ENCODE results near the gene PCMT1. TPM values are rescaled to one million over a fixed set of nuclear protein-coding genes. Genes with fewer than 3 reads are reported as not detected.

Gene PCMT1
- total and polyA plus RNA-seq, 2 of the 13 experiments (the other 11 are each of a cell fraction or from before 2014, with no cell fraction given) = 112 to 169 TPM

DNA sequence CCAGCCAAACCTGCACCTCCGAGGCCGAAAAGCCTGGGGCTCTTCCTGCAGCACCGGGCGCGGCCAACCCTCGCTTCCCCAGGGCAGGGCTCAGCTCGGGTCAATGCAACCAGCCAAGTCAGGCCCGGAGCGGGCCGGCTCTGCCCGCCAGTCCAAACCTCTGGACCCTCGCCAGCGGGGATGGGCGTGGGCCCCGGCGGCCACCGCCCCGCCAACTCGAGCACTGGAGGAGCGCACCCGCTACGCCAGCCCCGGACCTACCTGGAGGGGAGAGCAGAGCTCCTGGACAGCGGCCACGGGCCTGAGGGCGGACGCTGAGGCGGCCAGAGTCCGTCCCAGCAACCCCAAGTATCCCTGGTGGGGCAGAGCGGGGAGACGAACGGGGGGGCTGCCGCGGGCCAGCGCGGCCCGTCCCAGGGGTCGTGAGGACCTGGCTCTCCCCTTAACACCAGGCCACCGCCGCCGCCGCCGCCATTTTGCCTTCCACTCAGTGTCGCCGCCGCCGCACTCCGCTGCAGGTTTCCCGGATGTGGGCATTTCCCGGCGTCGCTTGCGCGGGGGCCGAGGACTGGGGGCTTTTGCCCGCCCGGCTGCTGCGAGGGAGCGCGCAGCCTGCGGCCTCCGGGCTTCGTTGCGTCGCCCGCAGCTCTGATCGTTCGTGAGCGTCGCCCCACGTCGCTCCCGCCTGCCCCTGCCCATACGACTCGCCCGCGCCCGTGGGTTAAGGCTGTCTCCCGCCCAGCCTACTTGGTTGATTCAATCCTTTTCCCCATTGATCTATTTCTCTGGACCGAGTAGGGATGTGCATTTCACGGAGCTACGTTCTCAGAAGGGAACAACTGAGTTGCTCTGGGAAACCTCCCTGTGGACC, 31.7 kb upstream of the PCMT1 start, which contains the start of gene LATS1 (continued):
- TF ChIP-seq, protein P1, sequence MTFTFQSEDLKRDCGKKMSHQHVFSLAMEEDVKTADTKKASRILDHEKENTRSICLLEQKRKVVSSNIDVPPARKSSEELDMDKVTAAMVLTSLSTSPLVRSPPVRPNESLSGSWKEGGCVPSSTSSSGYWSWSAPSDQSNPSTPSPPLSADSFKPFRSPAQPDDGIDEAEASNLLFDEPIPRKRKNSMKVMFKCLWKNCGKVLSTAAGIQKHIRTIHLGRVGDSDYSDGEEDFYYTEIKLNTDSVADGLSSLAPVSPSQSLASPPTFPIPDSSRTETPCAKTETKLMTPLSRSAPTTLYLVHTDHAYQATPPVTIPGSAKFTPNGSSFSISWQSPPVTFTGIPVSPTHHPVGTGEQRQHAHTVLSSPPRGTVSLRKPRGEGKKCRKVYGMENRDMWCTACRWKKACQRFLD (CRISPR knock-in tag; IDR thresholded peaks at IDR 0.05; ENCODE audit: borderline replicate concordance) = peak; percentile 96
- TF ChIP-seq SP2 (CRISPR knock-in tag; IDR thresholded peaks at IDR 0.05) (peak; percentile 38), DMAP1 (CRISPR knock-in tag; IDR thresholded peaks at IDR 0.05) (peak; percentile 96), DPF2 (CRISPR knock-in tag; IDR thresholded peaks at IDR 0.05; ENCODE audit: borderline replicate concordance, low read depth) (peak; percentile 23; the same call in 1 of the 2 replicates), SMC3 (IDR thresholded peaks at IDR 0.05; ENCODE audit: low read length) (no peak), STAG1 (CRISPR knock-in tag; IDR thresholded peaks at IDR 0.05) (0 out of 2 replicates have a peak, but pooled peaks have one; percentile 15), ATF7 (IDR thresholded peaks at IDR 0.05) (no peak), ATF7 (CRISPR knock-in tag; IDR thresholded peaks at IDR 0.05) (no peak; the same call in 1 of the 2 replicates), ARNTL (CRISPR knock-in tag; IDR thresholded peaks at IDR 0.05) (peak; percentile 78; the same call in 1 of the 2 replicates), ZIK1 (CRISPR knock-in tag; IDR thresholded peaks at IDR 0.05; ENCODE audit: borderline replicate concordance, low read depth) (peak; percentile 96), HNRNPUL1 (IDR thresholded peaks at IDR 0.05; ENCODE audit: low read depth, low read length) (peak; percentile 88; the same call in 1 of the 2 replicates), ZNF589 (CRISPR knock-in tag; conservative IDR thresholded peaks at IDR 0.05) (0 out of 2 replicates have a peak, but pooled peaks have one; percentile 74), KDM3A (CRISPR knock-in tag; IDR thresholded peaks at IDR 0.05; ENCODE audit: low read depth) (peak; percentile 97), ZBTB38 (CRISPR knock-in tag; IDR thresholded peaks at IDR 0.05) (peak; percentile 79), ZZZ3 (CRISPR knock-in tag; IDR thresholded peaks at IDR 0.05; ENCODE audit: borderline replicate concordance) (peak; percentile 96), ARNT (IDR thresholded peaks at IDR 0.05) (no peak), XRCC5 (optimal IDR thresholded peaks at IDR 0.05; ENCODE audit: low read length) (peak; percentile 59), MEIS1 (CRISPR knock-in tag; IDR thresholded peaks at IDR 0.05; ENCODE audit: borderline replicate concordance) (peak; percentile 98), TCF7L2 (IDR thresholded peaks at IDR 0.05; ENCODE audit: low read depth, low read length) (no peak), TOE1 (CRISPR knock-in tag; IDR thresholded peaks at IDR 0.05) (peak; percentile 66; the same call in 1 of the 2 replicates), ZNF354B (CRISPR knock-in tag; IDR thresholded peaks at IDR 0.05) (no peak)
- TF ChIP-seq, protein P2, sequence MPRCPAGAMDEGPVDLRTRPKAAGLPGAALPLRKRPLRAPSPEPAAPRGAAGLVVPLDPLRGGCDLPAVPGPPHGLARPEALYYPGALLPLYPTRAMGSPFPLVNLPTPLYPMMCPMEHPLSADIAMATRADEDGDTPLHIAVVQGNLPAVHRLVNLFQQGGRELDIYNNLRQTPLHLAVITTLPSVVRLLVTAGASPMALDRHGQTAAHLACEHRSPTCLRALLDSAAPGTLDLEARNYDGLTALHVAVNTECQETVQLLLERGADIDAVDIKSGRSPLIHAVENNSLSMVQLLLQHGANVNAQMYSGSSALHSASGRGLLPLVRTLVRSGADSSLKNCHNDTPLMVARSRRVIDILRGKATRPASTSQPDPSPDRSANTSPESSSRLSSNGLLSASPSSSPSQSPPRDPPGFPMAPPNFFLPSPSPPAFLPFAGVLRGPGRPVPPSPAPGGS (CRISPR knock-in tag; IDR thresholded peaks at IDR 0.05) = peak; percentile 97
- TF ChIP-seq, protein P3, sequence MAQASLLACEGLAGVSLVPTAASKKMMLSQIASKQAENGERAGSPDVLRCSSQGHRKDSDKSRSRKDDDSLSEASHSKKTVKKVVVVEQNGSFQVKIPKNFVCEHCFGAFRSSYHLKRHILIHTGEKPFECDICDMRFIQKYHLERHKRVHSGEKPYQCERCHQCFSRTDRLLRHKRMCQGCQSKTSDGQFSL (CRISPR knock-in tag; IDR thresholded peaks at IDR 0.05) = peak; percentile 82
- TF ChIP-seq, protein P4, sequence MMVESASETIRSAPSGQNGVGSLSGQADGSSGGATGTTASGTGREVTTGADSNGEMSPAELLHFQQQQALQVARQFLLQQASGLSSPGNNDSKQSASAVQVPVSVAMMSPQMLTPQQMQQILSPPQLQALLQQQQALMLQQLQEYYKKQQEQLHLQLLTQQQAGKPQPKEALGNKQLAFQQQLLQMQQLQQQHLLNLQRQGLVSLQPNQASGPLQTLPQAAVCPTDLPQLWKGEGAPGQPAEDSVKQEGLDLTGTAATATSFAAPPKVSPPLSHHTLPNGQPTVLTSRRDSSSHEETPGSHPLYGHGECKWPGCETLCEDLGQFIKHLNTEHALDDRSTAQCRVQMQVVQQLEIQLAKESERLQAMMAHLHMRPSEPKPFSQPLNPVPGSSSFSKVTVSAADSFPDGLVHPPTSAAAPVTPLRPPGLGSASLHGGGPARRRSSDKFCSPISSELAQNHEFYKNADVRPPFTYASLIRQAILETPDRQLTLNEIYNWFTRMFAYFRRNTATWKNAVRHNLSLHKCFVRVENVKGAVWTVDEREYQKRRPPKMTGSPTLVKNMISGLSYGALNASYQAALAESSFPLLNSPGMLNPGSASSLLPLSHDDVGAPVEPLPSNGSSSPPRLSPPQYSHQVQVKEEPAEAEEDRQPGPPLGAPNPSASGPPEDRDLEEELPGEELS (CRISPR knock-in tag; IDR thresholded peaks at IDR 0.05) = peak; percentile 40; the same call in 1 of the 2 replicates
- TF ChIP-seq, protein P5, sequence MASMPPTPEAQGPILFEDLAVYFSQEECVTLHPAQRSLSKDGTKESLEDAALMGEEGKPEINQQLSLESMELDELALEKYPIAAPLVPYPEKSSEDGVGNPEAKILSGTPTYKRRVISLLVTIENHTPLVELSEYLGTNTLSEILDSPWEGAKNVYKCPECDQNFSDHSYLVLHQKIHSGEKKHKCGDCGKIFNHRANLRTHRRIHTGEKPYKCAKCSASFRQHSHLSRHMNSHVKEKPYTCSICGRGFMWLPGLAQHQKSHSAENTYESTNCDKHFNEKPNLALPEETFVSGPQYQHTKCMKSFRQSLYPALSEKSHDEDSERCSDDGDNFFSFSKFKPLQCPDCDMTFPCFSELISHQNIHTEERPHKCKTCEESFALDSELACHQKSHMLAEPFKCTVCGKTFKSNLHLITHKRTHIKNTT (CRISPR knock-in tag; IDR thresholded peaks at IDR 0.05) = no peak
